Neutrophil (primary cell): ENCODE data around the gene SH3TC2.

Source experiments
- H3K27ac ChIP-seq: fragments of 200-600 bp; sonication (generic); 2 replicates; pipeline ENCODE4 v1.5.1; 2016; ENCODE audit warnings: mild to moderate bottlenecking, moderate library complexity
- H3K27me3 ChIP-seq: fragments of 200-600 bp; sonication (generic); 2 replicates; pipeline ENCODE4 v1.6.0; 2016; ENCODE audit warnings: mild to moderate bottlenecking
- H3K36me3 ChIP-seq: fragments of 200-600 bp; sonication (generic); 2 replicates; pipeline ENCODE4 v1.5.1; 2017
- H3K4me1 ChIP-seq, 2 experiments: fragments of 200-600 bp in 1 of 2; sonication (generic) in 1 of 2; 1 replicate in 1 of 2; 2 replicates in 1 of 2; pipeline versions ENCODE4 v1.5.1 to v1.6.1; 2013 to 2016; ENCODE audit warnings: low read depth in 1 of 2, low read length in 1 of 2, mild to moderate bottlenecking in 1 of 2, moderate library complexity in 1 of 2; ENCODE audit not compliant: control insufficient read depth in 1 of 2, insufficient read depth in 1 of 2
- H3K4me3 ChIP-seq, 2 experiments: fragments of 200-600 bp in 1 of 2; sonication (generic) in 1 of 2; 1 replicate in 1 of 2; 2 replicates in 1 of 2; pipeline ENCODE4 v1.5.1; 2013 to 2016; ENCODE audit warnings: low read depth in 1 of 2, low read length in 1 of 2, mild to moderate bottlenecking in 1 of 2, moderate library complexity in 1 of 2
- H3K9me3 ChIP-seq: fragments of 200-600 bp; sonication (generic); 2 replicates; pipeline ENCODE4 v1.5.1; 2016
- CTCF ChIP-seq: fragments of 200-600 bp; sonication (generic); IDR thresholded peaks from 2 replicates; pipeline ENCODE4 v1.5.1; 2016; ENCODE audit warnings: antibody characterized with exemption

The SH3TC2 gene

GRCh38 chr5:149039506-149039905 is 23.4 kb downstream of the SH3TC2 start:
- Histone ChIP-seq H3K27ac (peak overlapping the region; percentile 69), H3K4me1 (peaks cover 78 to 80% of the 10 kb centered on the region in 2 experiments), H3K27me3 (no peaks in the 10 kb centered on the region), H3K9me3 (no peaks in the 10 kb centered on the region), H3K4me3 (no peak overlapping the region), H3K36me3 (no peaks in the 10 kb centered on the region)
- no peak for TF ChIP-seq CTCF

GRCh38 chr5:149038336-149039080 is 24.4 kb downstream of the SH3TC2 start:
- no peak overlapping the region for H3K4me3 ChIP-seq
- no peaks in the 10 kb centered on the region for H3K36me3 ChIP-seq
- H3K27me3 ChIP-seq, result no peaks in the 10 kb centered on the region
- H3K4me1 ChIP-seq, result peaks cover 68 to 70% of the 10 kb centered on the region in 2 experiments
- H3K27ac ChIP-seq, result peak overlapping the region; percentile 69
- no peak for TF ChIP-seq CTCF
- H3K9me3 ChIP-seq, result no peaks in the 10 kb centered on the region

- H3K4me1 ChIP-seq, result peaks cover 61 to 63% of the 10 kb centered on the region in 2 experiments
- TF ChIP-seq CTCF, result no peak
- H3K27ac ChIP-seq, result peak overlapping the region; percentile 69
- H3K27me3 ChIP-seq, result no peaks in the 10 kb centered on the region
- no peak overlapping the region for H3K4me3 ChIP-seq
- H3K36me3 ChIP-seq, result no peaks in the 10 kb centered on the region
- H3K9me3 ChIP-seq, result no peaks in the 10 kb centered on the region
These were observed 25.0 kb downstream of the SH3TC2 start for GRCh38 chr5:149037817-149038216.

GRCh38 chr5:149036970-149037369 is 25.9 kb downstream of the SH3TC2 start:
- Histone ChIP-seq H3K36me3 (no peaks in the 10 kb centered on the region), H3K9me3 (no peaks in the 10 kb centered on the region), H3K27me3 (no peaks in the 10 kb centered on the region), H3K4me1 (peaks cover 53 to 55% of the 10 kb centered on the region in 2 experiments), H3K27ac (peak overlapping the region; percentile 21), H3K4me3 (no peak overlapping the region)
- TF ChIP-seq CTCF, result no peak

- no peaks in the 10 kb centered on the region for H3K9me3 ChIP-seq
- H3K4me1 ChIP-seq, result peaks cover 53 to 55% of the 10 kb centered on the region in 2 experiments
These were observed 26.7 kb downstream of the SH3TC2 start for GRCh38 chr5:149036168-149036567.

More at GRCh38 chr5:149036168-149036567, 26.7 kb downstream of the SH3TC2 start:
- peak overlapping the region; percentile 21 for H3K27ac ChIP-seq
- TF ChIP-seq CTCF, result no peak
- no peaks in the 10 kb centered on the region for H3K27me3 ChIP-seq
- H3K4me3 ChIP-seq, result no peak overlapping the region
- no peaks in the 10 kb centered on the region for H3K36me3 ChIP-seq
